Smooth muscle cell (in vitro differentiated cells): ENCODE data around the gene ASPA. TPM values are rescaled to one million over a fixed set of nuclear protein-coding genes. Genes with fewer than 3 reads are reported as not detected.

Source experiments
- DNase-seq: peaks from one replicate; lab custom pipeline; 2025; ENCODE audit not compliant: unreplicated experiment; lab: John Stamatoyannopoulos, UW
- H2AFZ ChIP-seq: fragments of 200-600 bp; sonication (generic); 2 replicates; pipeline ENCODE4 v1.6.0; 2016; ENCODE audit warnings: antibody characterized with exemption, low read depth, mild to moderate bottlenecking
- H3F3A ChIP-seq: fragments of 200-600 bp; sonication (generic); 2 replicates; pipeline ENCODE4 v1.6.0; 2017; ENCODE audit warnings: antibody characterized with exemption, low read depth
- H3K27ac ChIP-seq: fragments of 200-600 bp; sonication (generic); 2 replicates; pipeline ENCODE4 v1.5.1; 2016; ENCODE audit warnings: low read depth, mild to moderate bottlenecking
- H3K27me3 ChIP-seq: fragments of 200-600 bp; sonication (generic); 2 replicates; pipeline ENCODE4 v1.6.1; 2016; ENCODE audit warnings: low read depth, mild to moderate bottlenecking
- H3K36me3 ChIP-seq: fragments of 200-600 bp; sonication (generic); 2 replicates; pipeline ENCODE4 v1.5.1; 2016; ENCODE audit warnings: low read depth
- H3K4me1 ChIP-seq: fragments of 200-600 bp; sonication (generic); 2 replicates; pipeline ENCODE4 v1.5.1; 2016; ENCODE audit warnings: low read depth
- H3K4me2 ChIP-seq: fragments of 200-600 bp; sonication (generic); 2 replicates; pipeline ENCODE4 v1.6.0; 2016; ENCODE audit warnings: mild to moderate bottlenecking
- H3K4me3 ChIP-seq: fragments of 200-600 bp; sonication (generic); 2 replicates; pipeline ENCODE4 v1.5.1; 2016; ENCODE audit warnings: mild to moderate bottlenecking
- H3K79me2 ChIP-seq: fragments of 200-600 bp; sonication (generic); 2 replicates; pipeline ENCODE4 v1.6.0; 2016; ENCODE audit warnings: low read depth, mild to moderate bottlenecking
- H3K9ac ChIP-seq: fragments of 200-600 bp; sonication (generic); 2 replicates; pipeline ENCODE4 v1.6.0; 2016; ENCODE audit warnings: low read depth
- H3K9me3 ChIP-seq: fragments of 200-600 bp; sonication (generic); replicated peaks from 2 replicates; pipeline ENCODE4 v1.5.1; 2016; ENCODE audit warnings: low read depth
- H4K20me1 ChIP-seq: fragments of 200-600 bp; sonication (generic); 2 replicates; pipeline ENCODE4 v1.6.0; 2016; ENCODE audit warnings: low read depth
- CTCF ChIP-seq: fragments of 200-600 bp; sonication (generic); IDR thresholded peaks from 2 replicates; pipeline ENCODE4 v1.5.1; 2017; ENCODE audit warnings: borderline replicate concordance, mild to moderate bottlenecking, antibody characterized with exemption; ENCODE audit not compliant: insufficient read depth, poor library complexity, severe bottlenecking
- WGBS: methylation state at CpG from one replicate; pipeline ENCODE4 v1.1.7; 2016; ENCODE audit warnings: low lambda C conversion rate; 5-methylcytosine and 5-hydroxymethylcytosine counted together
- polyA plus RNA-seq: library from polyadenylated mRNA; unstranded; fragments of >200 nt; fragmentation: Nextera tagmentation; extraction: Ambion mirVana; gene quantifications from 2 replicates; pipeline ENCODE4 v1.2.1, GENCODE V29; 2016
- total RNA-seq: library from RNA; depleted of rRNA; stranded (reverse); fragments of >200 nt; gene quantifications from 2 replicates; pipeline ENCODE4 v1.2.3, GENCODE V29; 2014

ASPA gene
- total and polyA plus RNA-seq, 2 experiments from 2014 or later, result not detected

- no peak for DNase-seq
- no peaks in the 10 kb centered on the region for H3K79me2 ChIP-seq
- H2AFZ ChIP-seq, result no peak overlapping the region
- no peaks in the 10 kb centered on the region for H3K27me3 ChIP-seq
- H3K4me2 ChIP-seq, result no peak overlapping the region
- H3K4me1 ChIP-seq, result no peaks in the 10 kb centered on the region
- no peaks in the 10 kb centered on the region for H3K9me3 ChIP-seq
- H4K20me1 ChIP-seq, result no peaks in the 10 kb centered on the region
- no peak for TF ChIP-seq CTCF
- 91% methylated on average over 4 of the region's 4 CpGs for WGBS
- H3K4me3 ChIP-seq, result no peak overlapping the region
- H3K9ac ChIP-seq, result no peak overlapping the region
- H3F3A ChIP-seq, result no peaks in the 10 kb centered on the region
- no peak overlapping the region for H3K27ac ChIP-seq
- no peaks in the 10 kb centered on the region for H3K36me3 ChIP-seq
These were observed 529 bp upstream of the ASPA start for GRCh38 chr17:3475251-3475685.

- H3K4me2 ChIP-seq, result no peak overlapping the region
- H3K36me3 ChIP-seq, result no peaks in the 10 kb centered on the region
- H3K4me1 ChIP-seq, result no peaks in the 10 kb centered on the region
- DNase-seq, result no peak
- no peak overlapping the region for H3K9ac ChIP-seq
- H3K27ac ChIP-seq, result no peak overlapping the region
- WGBS, result 73% methylated on average over 3 of the region's 3 CpGs
- no peaks in the 10 kb centered on the region for H4K20me1 ChIP-seq
- TF ChIP-seq CTCF, result no peak
- H3F3A ChIP-seq, result no peaks in the 10 kb centered on the region
- no peaks in the 10 kb centered on the region for H3K79me2 ChIP-seq
- no peak overlapping the region for H2AFZ ChIP-seq
- no peaks in the 10 kb centered on the region for H3K27me3 ChIP-seq
- no peaks in the 10 kb centered on the region for H3K9me3 ChIP-seq
- H3K4me3 ChIP-seq, result no peak overlapping the region
These were observed 4.2 kb downstream of the ASPA start for GRCh38 chr17:3479988-3480387.

DNA sequence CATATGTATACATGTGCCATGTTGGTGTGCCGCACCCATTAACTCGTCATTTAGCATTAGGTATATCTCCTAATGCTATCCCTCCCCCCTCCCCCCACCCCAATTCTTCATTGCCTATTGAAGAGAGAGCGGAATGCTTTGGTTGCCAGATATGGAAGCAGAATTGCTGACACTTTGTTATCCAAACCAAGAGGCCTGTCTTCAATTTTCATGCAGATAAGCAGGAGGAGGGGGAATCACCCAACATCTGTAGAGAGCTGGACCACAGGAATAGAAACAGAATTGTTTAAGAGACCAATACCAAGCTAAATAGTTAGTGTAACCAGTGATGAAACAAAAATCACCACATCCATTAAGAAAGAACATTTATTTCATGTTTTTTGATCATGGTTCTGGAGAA, 7.1 kb downstream of the ASPA start:
- Histone ChIP-seq H3K27me3 (no peaks in the 10 kb centered on the region), H3K4me3 (no peak overlapping the region), H3K9ac (no peak overlapping the region), H3K27ac (no peak overlapping the region), H3K36me3 (no peaks in the 10 kb centered on the region), H4K20me1 (no peaks in the 10 kb centered on the region), H2AFZ (no peak overlapping the region), H3K4me2 (no peak overlapping the region), H3K9me3 (no peaks in the 10 kb centered on the region), H3K79me2 (no peaks in the 10 kb centered on the region), H3K4me1 (no peaks in the 10 kb centered on the region), H3F3A (no peaks in the 10 kb centered on the region)
- WGBS, result 57% methylated on average over 3 of the region's 3 CpGs
- no peak for TF ChIP-seq CTCF
- DNase-seq, result no peak

- Histone ChIP-seq H3F3A (no peaks in the 10 kb centered on the region), H3K9ac (no peak overlapping the region), H3K27me3 (no peaks in the 10 kb centered on the region), H4K20me1 (no peaks in the 10 kb centered on the region), H3K4me3 (no peak overlapping the region), H3K36me3 (no peaks in the 10 kb centered on the region), H3K27ac (no peak overlapping the region), H2AFZ (no peak overlapping the region), H3K9me3 (no peaks in the 10 kb centered on the region), H3K4me2 (no peak overlapping the region), H3K79me2 (no peaks in the 10 kb centered on the region), H3K4me1 (no peaks in the 10 kb centered on the region)
- WGBS, result 88% methylated on average over 8 of the region's 8 CpGs
- TF ChIP-seq CTCF, result no peak
- no peak for DNase-seq
These were observed 9.8 kb downstream of the ASPA start for GRCh38 chr17:3485481-3486068.
